Hepatocyte (in vitro differentiated cells): Measurements from ENCODE around the gene PAK5.

ENCODE experiments used
- CTCF ChIP-seq: fragments of 200-600 bp; sonication (generic); IDR thresholded peaks from 2 replicates; pipeline ENCODE4 v1.5.1; 2016; ENCODE audit warnings: antibody characterized with exemption, mild to moderate bottlenecking; ENCODE audit not compliant: poor library complexity
- EZH2phosphoT487 ChIP-seq: fragments of 200-600 bp; sonication (generic); IDR thresholded peaks from one replicate; pipeline ENCODE4 v1.6.1; 2018; ENCODE audit warnings: antibody characterized with exemption, mild to moderate bottlenecking, low read depth, moderate library complexity; ENCODE audit not compliant: unreplicated experiment, severe bottlenecking

DNA sequence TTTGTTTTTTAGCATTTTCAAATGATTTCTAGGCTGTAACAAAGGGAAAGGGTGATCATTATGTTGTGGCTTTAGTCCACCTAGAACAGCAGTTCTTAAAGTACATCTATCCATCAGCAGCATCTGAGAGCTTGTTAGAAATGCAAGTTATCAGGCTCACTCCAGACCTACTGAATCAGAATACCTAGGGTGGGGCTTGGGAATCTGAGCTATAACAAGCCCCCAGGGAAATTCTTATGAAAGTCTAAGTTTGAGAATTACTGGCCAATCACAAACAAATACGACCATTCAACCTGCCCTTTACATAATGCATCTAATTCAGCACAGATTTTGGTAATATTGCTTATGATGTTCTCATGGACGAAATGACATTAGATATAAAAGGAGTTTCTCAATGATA, 201.0 kb downstream of the PAK5 start:
- no peak for TF ChIP-seq CTCF
- no peak for TF ChIP-seq EZH2phosphoT487
